Nephron progenitor cell (in vitro differentiated cells): Measurements from ENCODE around the gene SSC4D.

Experiments
- DNase-seq: peaks from one replicate; pipeline ENCODE4 v3.0.0; 2021
- H3K27ac Mint-ChIP-seq: 2 replicates; pipeline ENCODE4 v1.8.0; 2021; ENCODE audit warnings: mild to moderate bottlenecking, moderate library complexity, mixed read lengths
- H3K27me3 Mint-ChIP-seq: 2 replicates; pipeline ENCODE4 v1.8.0; 2021; ENCODE audit warnings: mild to moderate bottlenecking, low read depth, mixed read lengths; ENCODE audit not compliant: poor library complexity
- H3K36me3 Mint-ChIP-seq: 2 replicates; pipeline ENCODE4 v1.8.0; 2021; ENCODE audit warnings: low read depth, mixed read lengths
- H3K4me1 Mint-ChIP-seq: 2 replicates; pipeline ENCODE4 v1.8.0; 2021; ENCODE audit warnings: mixed read lengths
- H3K4me3 Mint-ChIP-seq: 2 replicates; pipeline ENCODE4 v1.8.0; 2021; ENCODE audit warnings: mild to moderate bottlenecking, moderate library complexity, mixed read lengths
- H3K9me3 Mint-ChIP-seq: 2 replicates; pipeline ENCODE4 v1.8.0; 2021; ENCODE audit warnings: mild to moderate bottlenecking, moderate library complexity, mixed read lengths
- CTCF ChIP-seq: fragments of 200-600 bp; sonication (generic); IDR thresholded peaks from 2 replicates; pipeline ENCODE4 v1.5.0; 2021; ENCODE audit warnings: antibody characterized with exemption

Gene SSC4D

GRCh38 chr7:76383089-76383944, 26.2 kb downstream of the SSC4D start:
- TF ChIP-seq CTCF: no peak
- H3K4me1 Mint-ChIP-seq: peaks cover 6% of the 10 kb centered on the region
- no peak overlapping the region for H3K4me3 Mint-ChIP-seq
- H3K27me3 Mint-ChIP-seq: no peaks in the 10 kb centered on the region
- H3K9me3 Mint-ChIP-seq: no peaks in the 10 kb centered on the region
- no peak for DNase-seq
- no peak overlapping the region for H3K27ac Mint-ChIP-seq
- no peaks in the 10 kb centered on the region for H3K36me3 Mint-ChIP-seq

- H3K27ac Mint-ChIP-seq: no peak overlapping the region
- no peaks in the 10 kb centered on the region for H3K36me3 Mint-ChIP-seq
- H3K9me3 Mint-ChIP-seq: no peaks in the 10 kb centered on the region
- H3K4me1 Mint-ChIP-seq: peaks cover 11% of the 10 kb centered on the region
- no peak for DNase-seq
- H3K4me3 Mint-ChIP-seq: no peak overlapping the region
- TF ChIP-seq CTCF: no peak
- peaks cover 3% of the 10 kb centered on the region for H3K27me3 Mint-ChIP-seq
Measured at GRCh38 chr7:76381814-76382213, 27.7 kb downstream of the SSC4D start.

GRCh38 chr7:76380623-76380966, 28.9 kb downstream of the SSC4D start:
- TF ChIP-seq CTCF: no peak
- Mint-ChIP-seq H3K36me3 (no peaks in the 10 kb centered on the region), H3K27ac (peak overlapping the region; percentile 83), H3K4me3 (peak overlapping the region; percentile 78), H3K4me1 (peaks cover 11% of the 10 kb centered on the region), H3K27me3 (peaks cover 3% of the 10 kb centered on the region), H3K9me3 (no peaks in the 10 kb centered on the region)
- no peak for DNase-seq

GRCh38 chr7:76377186-76377918, 32.1 kb downstream of the SSC4D start:
- H3K36me3 Mint-ChIP-seq: no peaks in the 10 kb centered on the region
- no peak overlapping the region for H3K27ac Mint-ChIP-seq
- no peak overlapping the region for H3K4me3 Mint-ChIP-seq

GRCh38 chr7:76375251-76375650, 34.2 kb downstream of the SSC4D start:
- DNase-seq: no peak
- Mint-ChIP-seq H3K4me1 (peaks cover 36% of the 10 kb centered on the region), H3K27ac (no peak overlapping the region), H3K9me3 (no peaks in the 10 kb centered on the region), H3K36me3 (no peaks in the 10 kb centered on the region), H3K4me3 (no peak overlapping the region), H3K27me3 (peaks cover 8% of the 10 kb centered on the region)
- no peak for TF ChIP-seq CTCF

More at GRCh38 chr7:76377186-76377918, 32.1 kb downstream of the SSC4D start:
- Mint-ChIP-seq H3K9me3 (no peaks in the 10 kb centered on the region), H3K27me3 (peaks cover 8% of the 10 kb centered on the region), H3K4me1 (peaks cover 31% of the 10 kb centered on the region)
- no peak for DNase-seq
- no peak for TF ChIP-seq CTCF
